ENCODE data around the gene HBQ1. TPM values are rescaled to one million over a fixed set of nuclear protein-coding genes. Genes with fewer than 3 reads are reported as not detected.
"Not testable (repeated sequence)": the region's sequence is repeated elsewhere in the genome, so short reads cannot be mapped to it uniquely, and the experiment has no call there.

The HBQ1 gene
- total RNA-seq, 8 experiments from 2014 or later, result 1.3 to 8.8 (median 5.2) TPM; not detected in 2

DNA sequence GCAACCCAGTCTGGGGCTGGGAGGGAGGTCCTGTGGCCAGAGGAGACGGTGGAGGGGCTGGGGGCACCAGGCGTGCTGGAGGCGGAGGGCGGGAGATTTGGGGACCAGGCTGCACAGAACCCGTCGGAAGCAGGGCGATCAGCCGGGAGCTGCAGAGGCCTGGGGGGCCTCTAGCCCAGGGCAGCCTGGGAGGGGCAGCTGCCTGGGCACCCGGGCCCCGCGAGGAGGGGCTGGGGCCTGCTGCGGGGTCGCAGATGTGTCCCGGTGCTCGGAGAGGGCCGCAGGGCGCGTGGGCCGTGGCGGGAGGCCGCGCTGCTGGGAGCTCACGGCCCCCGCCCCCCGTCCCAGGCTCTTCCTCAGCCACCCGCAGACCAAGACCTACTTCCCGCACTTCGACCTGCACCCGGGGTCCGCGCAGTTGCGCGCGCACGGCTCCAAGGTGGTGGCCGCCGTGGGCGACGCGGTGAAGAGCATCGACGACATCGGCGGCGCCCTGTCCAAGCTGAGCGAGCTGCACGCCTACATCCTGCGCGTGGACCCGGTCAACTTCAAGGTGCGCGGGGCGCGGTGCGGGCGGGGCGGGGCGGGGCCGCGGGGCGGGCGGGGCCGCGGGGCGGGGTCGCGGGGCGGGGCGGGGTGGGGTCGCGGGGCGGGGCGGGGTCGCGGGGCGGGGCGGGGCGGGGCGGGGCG lies 16.0 kb upstream of the HBQ1 start:
- peak in 6 of 8 experiments; percentile 41 to 76 (median 71) for ATAC-seq (replicated peaks in 6 of 8)

DNA sequence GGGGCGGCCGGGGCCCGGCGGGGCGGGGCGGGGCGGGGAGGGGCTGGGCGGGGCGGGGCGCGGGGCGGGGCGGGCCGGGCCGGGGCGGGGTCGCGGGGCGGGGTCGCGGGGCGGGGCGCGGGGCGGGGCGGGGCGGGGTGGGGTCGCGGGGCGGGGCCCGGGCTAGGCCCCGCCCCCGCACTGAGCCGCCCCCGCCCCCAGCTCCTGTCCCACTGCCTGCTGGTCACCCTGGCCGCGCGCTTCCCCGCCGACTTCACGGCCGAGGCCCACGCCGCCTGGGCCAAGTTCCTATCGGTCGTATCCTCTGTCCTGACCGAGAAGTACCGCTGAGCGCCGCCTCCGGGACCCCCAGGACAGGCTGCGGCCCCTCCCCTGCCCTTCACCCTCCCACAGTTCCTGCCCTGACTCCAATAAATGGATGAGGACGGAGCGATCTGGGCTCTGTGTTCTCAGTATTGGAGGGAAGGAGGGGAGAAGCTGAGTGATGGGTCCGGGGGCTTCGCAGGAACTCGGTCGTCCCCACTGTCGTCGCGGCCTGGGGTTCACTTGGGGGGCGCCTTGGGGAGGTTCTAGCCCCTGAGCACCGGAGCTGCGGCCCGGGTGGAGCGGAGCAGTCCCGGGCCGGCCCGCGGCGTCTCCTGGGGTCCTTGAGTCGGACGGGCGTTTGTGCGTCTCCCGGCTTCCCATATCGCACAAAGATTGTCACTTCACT lies 15.3 kb upstream of the HBQ1 start:
- in situ Hi-C loops (cut with MboI; ENCODE audit: low pct_unique_long_range_greater_than_20kb in 2 of 9, low sequenced_read_pairs in 9 of 9, unreplicated experiment in 9 of 9), result no loop called here
- H3K4me3 ChIP-seq, result peak overlapping the region in 2 of 5 donors; percentile 19 to 34
- no peak overlapping the region for H3K27ac ChIP-seq
- 0 to 20% (median 0%) methylated on average over 1 of the region's 77 CpGs; no CpG with 5 or more reads in 7 of the 10 experiments for WGBS, 10 experiments
- peaks cover 17 to 23% of the 10 kb centered on the region in 2 donors for H3K4me1 ChIP-seq (replicated peaks in 1 of 2)
- peak in 5 of 8 experiments; percentile 46 to 53 (median 50) for ATAC-seq (replicated peaks in 6 of 8)

More for the DNA sequence above, 16.0 kb upstream of the HBQ1 start:
- in situ Hi-C loops (cut with MboI; ENCODE audit: low pct_unique_long_range_greater_than_20kb in 2 of 9, low sequenced_read_pairs in 9 of 9, unreplicated experiment in 9 of 9); H3K27ac ChIP-seq; H3K4me3 ChIP-seq: not testable (repeated sequence)
- peaks cover 17 to 23% of the 10 kb centered on the region in 2 donors for H3K4me1 ChIP-seq (replicated peaks in 1 of 2)
- no CpG with 5 or more reads among the region's 80 CpGs for WGBS, 10 experiments

DNA sequence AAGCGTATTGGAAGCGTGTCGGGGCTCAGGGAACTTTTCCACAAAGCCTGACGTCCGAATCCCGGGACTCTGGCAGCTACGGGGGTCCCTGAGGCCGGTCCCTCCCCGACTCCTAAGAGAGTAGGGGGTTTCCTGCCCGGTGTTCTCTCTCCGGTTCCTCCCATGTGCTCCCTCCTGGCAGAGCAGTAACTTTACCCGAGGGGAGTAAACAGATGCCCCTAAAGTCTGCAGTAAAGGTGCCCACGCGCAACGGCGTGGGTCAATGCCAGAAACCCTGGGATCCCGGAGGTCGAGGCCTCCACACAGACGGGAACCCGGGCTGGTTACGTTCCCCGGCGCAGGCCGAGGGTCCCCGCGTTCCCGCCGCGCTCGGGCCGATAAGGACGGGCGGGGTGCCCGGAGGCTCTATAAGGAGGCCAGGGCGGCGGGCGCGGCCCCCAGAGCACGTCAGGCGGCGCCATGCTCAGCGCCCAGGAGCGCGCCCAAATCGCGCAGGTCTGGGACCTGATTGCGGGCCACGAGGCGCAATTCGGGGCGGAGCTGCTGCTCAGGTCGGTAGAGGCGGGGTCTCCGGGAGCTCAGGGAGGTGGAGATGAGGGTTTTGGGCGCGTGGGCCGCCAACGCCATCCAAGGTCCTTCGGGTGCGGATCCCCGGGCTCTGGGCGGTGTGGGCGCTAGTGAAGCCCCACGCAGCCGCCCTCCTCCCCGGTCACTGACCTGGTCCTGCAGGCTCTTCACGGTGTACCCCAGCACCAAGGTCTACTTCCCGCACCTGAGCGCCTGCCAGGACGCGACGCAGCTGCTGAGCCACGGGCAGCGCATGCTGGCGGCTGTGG lies 14.5 kb upstream of the HBQ1 start, which contains the start of gene HBM:
Gene HBM (plus strand): TSS at position 440 of the 836 bp plus-strand sequence. CDS start 20 bp downstream, at position 460.
- Histone ChIP-seq H3K4me3 (peak within 1 kb of the TSS in 2 of 5 donors; percentile 19 to 34), H3K4me1 (replicated peaks in 1 of 2) (peaks cover 17 to 23% of the 10 kb centered on the region in 2 donors), H3K27ac (no peak within 1 kb of the TSS)
- in situ Hi-C loops (cut with MboI; ENCODE audit: low pct_unique_long_range_greater_than_20kb in 2 of 9, low sequenced_read_pairs in 9 of 9, unreplicated experiment in 9 of 9), result no loop called here
- ATAC-seq (replicated peaks in 6 of 8), result peak in 2 of 8 experiments; percentile 9 to 12
- 0 to 4% (median 1%) methylated on average over 1 to 7 of the region's 75 CpGs; no CpG with 5 or more reads in 4 of the 10 experiments for WGBS, 10 experiments

DNA sequence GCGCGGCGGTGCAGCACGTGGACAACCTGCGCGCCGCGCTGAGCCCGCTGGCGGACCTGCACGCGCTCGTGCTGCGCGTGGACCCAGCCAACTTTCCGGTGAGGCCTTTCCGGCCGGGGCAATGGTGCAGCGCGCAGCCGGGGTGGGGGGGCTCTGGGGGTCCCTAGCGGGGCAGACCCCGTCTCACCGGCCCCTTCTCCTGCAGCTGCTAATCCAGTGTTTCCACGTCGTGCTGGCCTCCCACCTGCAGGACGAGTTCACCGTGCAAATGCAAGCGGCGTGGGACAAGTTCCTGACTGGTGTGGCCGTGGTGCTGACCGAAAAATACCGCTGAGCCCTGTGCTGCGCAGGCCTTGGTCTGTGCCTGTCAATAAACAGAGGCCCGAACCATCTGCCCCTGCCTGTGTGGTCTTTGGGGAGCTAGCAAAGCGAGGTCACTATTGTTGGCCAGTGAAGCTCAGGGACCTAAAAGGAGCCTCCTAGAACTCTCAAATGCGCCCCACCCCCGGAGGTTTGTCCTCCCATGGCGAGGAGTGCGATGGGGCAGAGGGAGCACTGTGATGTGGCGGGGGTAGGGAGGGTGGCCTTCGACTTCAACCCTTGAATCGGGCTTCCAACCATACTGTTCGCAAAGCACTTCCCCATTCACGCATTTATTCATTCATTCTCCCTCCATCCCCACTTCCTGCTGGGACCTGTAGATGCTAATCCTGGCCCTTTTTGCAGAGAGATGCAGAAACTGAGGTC lies 13.7 kb upstream of the HBQ1 start:
- H3K27ac ChIP-seq, result no peak overlapping the region
- in situ Hi-C loops (cut with MboI; ENCODE audit: low pct_unique_long_range_greater_than_20kb in 2 of 9, low sequenced_read_pairs in 9 of 9, unreplicated experiment in 9 of 9), result no loop called here
- peak overlapping the region in 1 of 5 donors; percentile 34 for H3K4me3 ChIP-seq
- 0 to 20% (median 0%) methylated on average over 1 to 8 of the region's 45 CpGs; no CpG with 5 or more reads in 1 of the 10 experiments for WGBS, 10 experiments
- peaks cover 17 to 23% of the 10 kb centered on the region in 2 donors for H3K4me1 ChIP-seq (replicated peaks in 1 of 2)
- ATAC-seq (replicated peaks in 6 of 8), result peak in 3 of 8 experiments; percentile 16 to 41 (median 36)

DNA sequence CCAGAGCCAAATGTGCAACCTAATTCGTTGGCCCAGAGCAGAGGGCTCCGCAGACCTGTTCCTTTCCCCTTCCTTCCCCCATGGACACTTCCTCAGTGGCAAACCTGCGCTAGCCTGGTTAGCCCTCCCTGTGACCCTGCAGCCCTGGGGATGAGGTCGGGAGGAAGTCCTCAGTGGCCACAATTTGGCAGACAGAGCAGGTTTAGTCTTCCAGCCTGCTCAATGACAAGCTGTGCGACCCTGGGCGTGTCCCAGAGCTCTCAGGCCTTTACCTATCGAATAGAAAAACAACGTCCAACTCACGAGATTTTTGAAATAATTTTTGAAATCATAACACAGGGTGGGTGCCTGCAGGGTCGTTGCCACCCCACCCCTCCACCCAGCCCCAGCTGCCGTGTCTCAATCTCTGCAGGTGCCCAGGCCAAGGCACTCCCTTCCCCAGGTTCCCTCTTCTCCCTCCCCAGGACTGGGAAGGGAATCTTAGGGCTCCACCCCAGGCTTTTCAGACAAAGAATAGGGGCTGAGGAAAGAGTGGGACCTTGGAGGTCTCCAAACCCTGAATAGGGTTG lies 13.1 kb upstream of the HBQ1 start:
- WGBS, 10 experiments, result 0 to 20% (median 12%) methylated on average over 1 to 8 of the region's 11 CpGs; no CpG with 5 or more reads in 1 of the 10 experiments
- H3K4me3 ChIP-seq, result no peak overlapping the region
- peaks cover 17 to 23% of the 10 kb centered on the region in 2 donors for H3K4me1 ChIP-seq (replicated peaks in 1 of 2)
- H3K27ac ChIP-seq, result no peak overlapping the region
- ATAC-seq (replicated peaks in 6 of 8), result no peak
- in situ Hi-C loops (cut with MboI; ENCODE audit: low pct_unique_long_range_greater_than_20kb in 2 of 9, low sequenced_read_pairs in 9 of 9, unreplicated experiment in 9 of 9), result no loop called here

DNA sequence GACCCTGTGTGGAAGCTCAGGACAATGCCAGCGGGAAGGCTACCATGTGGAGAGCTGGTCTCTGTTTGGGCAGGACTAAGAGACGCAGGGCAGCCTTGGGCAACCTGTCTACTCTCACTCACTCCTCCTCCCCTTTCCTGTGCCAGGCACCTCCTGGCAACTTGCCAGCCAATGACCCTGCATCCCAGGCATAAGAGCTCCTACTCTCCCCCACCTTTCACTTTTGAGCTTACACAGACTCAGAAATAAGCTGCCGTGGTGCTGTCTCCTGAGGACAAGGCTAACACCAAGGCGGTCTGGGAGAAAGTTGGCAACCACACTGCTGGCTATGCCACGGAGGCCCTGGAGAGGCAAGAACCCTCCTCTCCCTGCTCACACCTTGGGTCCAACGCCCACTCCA lies 11.8 kb upstream of the HBQ1 start:
- in situ Hi-C loops (cut with MboI; ENCODE audit: low pct_unique_long_range_greater_than_20kb in 2 of 9, low sequenced_read_pairs in 9 of 9, unreplicated experiment in 9 of 9), result no loop called here
- Histone ChIP-seq H3K27ac (no peak overlapping the region), H3K4me3 (no peak overlapping the region), H3K4me1 (replicated peaks in 1 of 2) (peaks cover 17 to 23% of the 10 kb centered on the region in 2 donors)
- ATAC-seq (replicated peaks in 6 of 8), result no peak
- 20 to 67% (median 50%) methylated on average over 1 to 3 of the region's 6 CpGs; no CpG with 5 or more reads in 6 of the 10 experiments for whole genome bisulfite sequencing, 10 experiments

DNA sequence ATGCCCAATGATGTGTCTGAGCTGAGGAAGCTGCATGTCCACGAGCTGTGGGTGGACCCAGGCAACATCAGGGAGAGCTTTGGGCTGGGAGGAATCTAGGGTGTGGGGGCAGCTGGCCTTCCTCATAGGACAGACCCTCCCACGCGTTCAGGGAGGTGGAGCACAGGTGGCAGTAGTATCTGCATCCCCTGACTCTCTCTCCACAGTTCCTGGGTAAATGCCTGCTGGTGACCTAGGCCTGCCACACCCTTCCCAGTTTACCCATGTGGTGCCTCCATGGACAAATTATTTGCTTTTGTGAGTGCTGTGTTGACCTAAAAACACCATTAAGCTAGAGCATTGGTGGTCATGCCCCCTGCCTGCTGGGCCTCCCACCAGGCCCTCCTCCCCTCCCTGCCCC lies 11.2 kb upstream of the HBQ1 start:
- Histone ChIP-seq H3K4me1 (replicated peaks in 1 of 2) (peaks cover 17 to 23% of the 10 kb centered on the region in 2 donors), H3K27ac (no peak overlapping the region), H3K4me3 (no peak overlapping the region)
- no peak for ATAC-seq (replicated peaks in 6 of 8)
- WGBS, 10 experiments, result 29 to 40% methylated on average over 2 to 3 of the region's 3 CpGs; no CpG with 5 or more reads in 8 of the 10 experiments
- in situ Hi-C loops (cut with MboI; ENCODE audit: low pct_unique_long_range_greater_than_20kb in 2 of 9, low sequenced_read_pairs in 9 of 9, unreplicated experiment in 9 of 9), result no loop called here

DNA sequence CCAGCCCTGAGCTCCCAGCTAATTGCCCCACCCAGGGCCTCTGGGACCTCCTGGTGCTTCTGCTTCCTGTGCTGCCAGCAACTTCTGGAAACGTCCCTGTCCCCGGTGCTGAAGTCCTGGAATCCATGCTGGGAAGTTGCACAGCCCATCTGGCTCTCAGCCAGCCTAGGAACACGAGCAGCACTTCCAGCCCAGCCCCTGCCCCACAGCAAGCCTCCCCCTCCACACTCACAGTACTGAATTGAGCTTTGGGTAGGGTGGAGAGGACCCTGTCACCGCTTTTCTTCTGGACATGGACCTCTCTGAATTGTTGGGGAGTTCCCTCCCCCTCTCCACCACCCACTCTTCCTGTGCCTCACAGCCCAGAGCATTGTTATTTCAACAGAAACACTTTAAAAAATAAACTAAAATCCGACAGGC lies 10.2 kb upstream of the HBQ1 start:
- 0 to 20% (median 0%) methylated on average over 1 to 2 of the region's 5 CpGs; no CpG with 5 or more reads in 6 of the 10 experiments for WGBS, 10 experiments
- in situ Hi-C loops (cut with MboI; ENCODE audit: low pct_unique_long_range_greater_than_20kb in 2 of 9, low sequenced_read_pairs in 9 of 9, unreplicated experiment in 9 of 9); H3K4me3 ChIP-seq; H3K27ac ChIP-seq: not testable (repeated sequence)
- peaks cover 15 to 21% of the 10 kb centered on the region in 2 donors for H3K4me1 ChIP-seq (replicated peaks in 1 of 2)
- ATAC-seq (replicated peaks in 6 of 8), result peak; percentile 23 to 68 (median 39)

DNA sequence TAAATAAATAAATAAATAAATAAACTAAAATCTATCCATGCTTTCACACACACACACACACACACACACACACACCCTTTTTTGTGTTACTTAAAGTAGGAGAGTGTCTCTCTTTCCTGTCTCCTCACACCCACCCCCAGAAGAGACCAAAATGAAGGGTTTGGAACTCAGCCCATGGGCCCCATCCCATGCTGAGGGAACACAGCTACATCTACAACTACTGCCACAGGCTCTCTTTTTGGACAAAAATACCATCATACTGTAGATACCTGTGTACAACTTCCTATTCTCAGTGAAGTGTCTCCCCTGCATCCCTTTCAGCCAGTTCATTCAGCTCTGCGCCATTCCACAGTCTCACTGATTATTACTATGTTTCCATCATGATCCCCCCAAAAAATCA lies 9.5 kb upstream of the HBQ1 start:
- no peak overlapping the region for H3K4me3 ChIP-seq
- peaks cover 10 to 14% of the 10 kb centered on the region in 2 donors for H3K4me1 ChIP-seq (replicated peaks in 1 of 2)
- 0 to 88% (median 20%) methylated on average over 1 of the region's 1 CpG; no CpG with 5 or more reads in 2 of the 10 experiments for WGBS, 10 experiments
- ATAC-seq (replicated peaks in 6 of 8), result no peak
- in situ Hi-C loops (cut with MboI; ENCODE audit: low pct_unique_long_range_greater_than_20kb in 2 of 9, low sequenced_read_pairs in 9 of 9, unreplicated experiment in 9 of 9), result no loop called here
- no peak overlapping the region for H3K27ac ChIP-seq

DNA sequence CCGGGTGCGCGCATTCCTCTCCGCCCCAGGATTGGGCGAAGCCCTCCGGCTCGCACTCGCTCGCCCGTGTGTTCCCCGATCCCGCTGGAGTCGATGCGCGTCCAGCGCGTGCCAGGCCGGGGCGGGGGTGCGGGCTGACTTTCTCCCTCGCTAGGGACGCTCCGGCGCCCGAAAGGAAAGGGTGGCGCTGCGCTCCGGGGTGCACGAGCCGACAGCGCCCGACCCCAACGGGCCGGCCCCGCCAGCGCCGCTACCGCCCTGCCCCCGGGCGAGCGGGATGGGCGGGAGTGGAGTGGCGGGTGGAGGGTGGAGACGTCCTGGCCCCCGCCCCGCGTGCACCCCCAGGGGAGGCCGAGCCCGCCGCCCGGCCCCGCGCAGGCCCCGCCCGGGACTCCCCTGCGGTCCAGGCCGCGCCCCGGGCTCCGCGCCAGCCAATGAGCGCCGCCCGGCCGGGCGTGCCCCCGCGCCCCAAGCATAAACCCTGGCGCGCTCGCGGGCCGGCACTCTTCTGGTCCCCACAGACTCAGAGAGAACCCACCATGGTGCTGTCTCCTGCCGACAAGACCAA lies 7.8 kb upstream of the HBQ1 start, which contains the start of gene HBA2:
Gene HBA2 (plus strand): TSS at position 503 of the 568 bp plus-strand sequence. CDS start 37 bp downstream, at position 540.
- peak; percentile 16 to 61 (median 40) for ATAC-seq (replicated peaks in 6 of 8)
- no CpG with 5 or more reads among the region's 74 CpGs for WGBS, 10 experiments
- H3K4me3 ChIP-seq; in situ Hi-C loops (cut with MboI; ENCODE audit: low pct_unique_long_range_greater_than_20kb in 2 of 9, low sequenced_read_pairs in 9 of 9, unreplicated experiment in 9 of 9); H3K27ac ChIP-seq; H3K4me1 ChIP-seq (replicated peaks in 1 of 2): not testable (repeated sequence)

DNA sequence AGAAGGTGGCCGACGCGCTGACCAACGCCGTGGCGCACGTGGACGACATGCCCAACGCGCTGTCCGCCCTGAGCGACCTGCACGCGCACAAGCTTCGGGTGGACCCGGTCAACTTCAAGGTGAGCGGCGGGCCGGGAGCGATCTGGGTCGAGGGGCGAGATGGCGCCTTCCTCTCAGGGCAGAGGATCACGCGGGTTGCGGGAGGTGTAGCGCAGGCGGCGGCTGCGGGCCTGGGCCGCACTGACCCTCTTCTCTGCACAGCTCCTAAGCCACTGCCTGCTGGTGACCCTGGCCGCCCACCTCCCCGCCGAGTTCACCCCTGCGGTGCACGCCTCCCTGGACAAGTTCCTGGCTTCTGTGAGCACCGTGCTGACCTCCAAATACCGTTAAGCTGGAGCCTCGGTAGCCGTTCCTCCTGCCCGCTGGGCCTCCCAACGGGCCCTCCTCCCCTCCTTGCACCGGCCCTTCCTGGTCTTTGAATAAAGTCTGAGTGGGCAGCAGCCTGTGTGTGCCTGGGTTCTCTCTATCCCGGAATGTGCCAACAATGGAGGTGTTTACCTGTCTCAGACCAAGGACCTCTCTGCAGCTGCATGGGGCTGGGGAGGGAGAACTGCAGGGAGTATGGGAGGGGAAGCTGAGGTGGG lies 6.9 kb upstream of the HBQ1 start:
- H3K27ac ChIP-seq; H3K4me1 ChIP-seq (replicated peaks in 1 of 2); in situ Hi-C loops (cut with MboI; ENCODE audit: low pct_unique_long_range_greater_than_20kb in 2 of 9, low sequenced_read_pairs in 9 of 9, unreplicated experiment in 9 of 9); H3K4me3 ChIP-seq; ATAC-seq (replicated peaks in 6 of 8): not testable (repeated sequence)
- no CpG with 5 or more reads among the region's 44 CpGs for WGBS, 10 experiments

Measured in motor neuron (in vitro differentiated cells).